GM21423 (cell line): ENCODE results near the gene GPR161.
"Not testable (repeated sequence)": the region's sequence is repeated elsewhere in the genome, so short reads cannot be mapped to it uniquely, and the experiment has no call there.

Source experiments
- ATAC-seq: cut with Tn5 transposase; IDR thresholded peaks from one replicate; pipeline ENCODE4 v1.9.1; 2021; ENCODE audit warnings: mild to moderate bottlenecking, moderate library complexity; ENCODE audit not compliant: unreplicated experiment

Gene GPR161

GRCh38 chr1:168136709-168137514, at the start of gene GPR161:
GPR161 (minus strand) TSS chr1:168136930; CDS start chr1:168104850, 32,080 bp downstream.
- no peak for ATAC-seq

GRCh38 chr1:168181063-168181720, 44.5 kb upstream of the GPR161 start:
- not testable (repeated sequence) for ATAC-seq

GRCh38 chr1:168180148-168180524, 43.4 kb upstream of the GPR161 start:
- ATAC-seq = no peak

- ATAC-seq = no peak
Observed at GRCh38 chr1:168179438-168180147, 42.9 kb upstream of the GPR161 start.

GRCh38 chr1:168178638-168179437, 42.1 kb upstream of the GPR161 start, which contains the start of gene TIPRL:
TIPRL (plus strand) TSS chr1:168178962; CDS start chr1:168179078, 116 bp downstream.
- ATAC-seq = peak; percentile 89

- peak; percentile 1 for ATAC-seq
Observed at GRCh38 chr1:168178227-168178637, 41.5 kb upstream of the GPR161 start.

- ATAC-seq = no peak
Observed at GRCh38 chr1:168172250-168172915, 35.7 kb upstream of the GPR161 start.

GRCh38 chr1:168170564-168171508, 34.1 kb upstream of the GPR161 start:
- ATAC-seq = no peak

- no peak for ATAC-seq
Observed at GRCh38 chr1:168167806-168168205, 31.1 kb upstream of the GPR161 start.

- no peak for ATAC-seq
Observed at GRCh38 chr1:168164771-168165170, 28.0 kb upstream of the GPR161 start.

GRCh38 chr1:168163670-168164069, 26.9 kb upstream of the GPR161 start:
- ATAC-seq = no peak

- no peak for ATAC-seq
Observed at GRCh38 chr1:168161459-168161858, 24.7 kb upstream of the GPR161 start.

GRCh38 chr1:168159979-168160378, 23.2 kb upstream of the GPR161 start:
- ATAC-seq = no peak

GRCh38 chr1:168159251-168159650, 22.5 kb upstream of the GPR161 start:
- no peak for ATAC-seq

- ATAC-seq = no peak
Observed at GRCh38 chr1:168157638-168158037, 20.9 kb upstream of the GPR161 start.

GRCh38 chr1:168155910-168156309, 19.2 kb upstream of the GPR161 start:
- no peak for ATAC-seq

GRCh38 chr1:168154707-168155106, 18.0 kb upstream of the GPR161 start:
- not testable (repeated sequence) for ATAC-seq

GRCh38 chr1:168151935-168152334, 15.2 kb upstream of the GPR161 start:
- ATAC-seq = no peak

GRCh38 chr1:168150283-168150682, 13.6 kb upstream of the GPR161 start:
- ATAC-seq = no peak
